GM04503 (cell line): ENCODE results near the gene CARD8.

Experiments
- DNase-seq: peaks from one replicate; pipeline ENCODE4 v3.0.0-alpha.2; 2012; ENCODE audit warnings: low read depth

CARD8 gene

DNA sequence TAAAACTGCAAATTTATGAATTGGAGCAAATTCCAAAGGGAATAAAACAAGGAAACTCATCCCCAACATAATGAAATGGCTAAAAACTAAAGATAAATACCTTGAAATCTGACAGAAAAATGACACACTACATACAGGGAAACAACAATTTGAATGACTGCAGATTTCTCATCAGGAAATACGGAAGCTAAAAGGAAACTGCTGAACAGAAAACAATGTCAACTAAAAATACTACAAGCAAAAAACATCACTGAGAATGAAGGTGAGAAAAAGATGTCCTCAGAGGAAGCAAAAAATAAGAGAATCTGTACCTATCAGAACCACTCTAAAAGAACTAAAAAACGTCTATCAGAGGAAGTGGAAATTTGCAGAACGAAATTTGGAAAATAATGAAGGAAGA lies 45.7 kb downstream of the CARD8 start:
- DNase-seq = no peak

DNA sequence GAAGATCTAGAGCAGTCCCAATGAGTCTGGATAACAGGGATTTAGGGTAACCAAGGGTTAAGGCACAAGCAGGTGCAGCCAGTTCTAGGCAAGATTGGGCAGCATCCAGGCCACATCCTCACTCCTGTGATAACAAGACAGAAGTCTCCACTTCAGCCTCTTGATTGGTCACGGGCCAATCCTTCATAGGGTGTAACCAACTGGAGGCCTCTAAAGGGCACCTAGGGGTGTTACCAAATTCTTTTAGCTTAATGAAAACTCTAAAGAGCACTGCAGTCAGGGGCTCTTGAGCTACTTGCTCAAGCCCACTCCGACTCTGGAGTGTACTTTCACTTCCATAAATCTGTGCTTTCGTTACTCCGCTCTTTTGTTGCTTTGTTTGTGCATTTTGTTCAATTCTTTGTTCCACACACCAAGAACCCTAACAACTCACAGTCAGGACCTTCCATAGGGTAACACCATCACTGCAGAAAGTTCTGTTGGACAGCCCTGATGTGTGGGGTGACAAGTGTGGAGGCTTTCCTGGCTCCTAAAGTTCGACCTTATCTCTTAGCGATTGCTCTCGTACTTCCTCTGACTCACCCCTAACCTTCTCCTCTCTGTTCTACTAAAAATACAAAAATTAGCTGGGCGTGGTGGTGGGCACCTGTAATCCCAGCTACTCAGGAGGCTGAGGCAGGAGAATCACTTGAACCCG lies 49.2 kb downstream of the CARD8 start:
- no peak for DNase-seq

DNA sequence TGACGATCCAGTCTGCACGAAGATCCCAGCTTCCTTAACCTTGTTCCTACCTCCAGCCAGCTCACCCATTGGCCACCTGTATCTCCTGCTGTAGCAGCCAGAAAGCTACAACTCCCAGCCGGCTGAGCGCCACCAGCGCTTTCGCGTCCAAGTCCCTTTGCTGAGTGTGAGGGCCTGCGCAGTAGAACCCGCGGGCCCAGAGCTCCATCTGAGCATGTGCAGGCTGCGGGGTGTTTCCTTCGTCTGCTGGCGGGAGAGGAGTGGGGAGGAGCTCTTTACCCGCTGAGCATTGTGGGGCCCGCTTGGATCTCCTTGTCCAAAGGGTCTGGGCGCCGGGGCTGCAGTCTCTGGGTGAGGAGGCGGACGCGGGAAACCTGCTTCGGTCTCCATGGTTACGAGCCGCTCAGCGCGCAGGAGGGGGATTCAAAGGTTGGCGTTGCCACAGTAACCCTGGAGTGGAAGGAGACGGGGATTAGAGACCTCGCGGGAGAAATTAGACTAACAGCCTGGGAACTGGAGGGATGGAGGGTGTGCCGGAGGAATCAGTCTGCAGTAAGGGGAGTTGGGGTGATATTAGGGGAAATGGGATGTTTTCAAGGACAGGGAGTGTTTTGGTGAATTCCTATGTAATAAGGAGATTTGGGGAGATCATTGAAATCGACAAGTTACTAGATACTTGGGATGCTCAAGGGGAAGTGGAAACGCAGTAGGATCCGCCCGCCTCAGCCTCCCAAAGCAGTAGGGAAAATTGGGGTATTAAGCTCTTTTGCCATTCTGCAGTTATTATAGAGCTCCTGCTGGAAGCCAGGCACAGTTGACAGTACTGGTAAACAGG lies 51.7 kb downstream of the CARD8 start:
- DNase-seq = peak; percentile 76

DNA sequence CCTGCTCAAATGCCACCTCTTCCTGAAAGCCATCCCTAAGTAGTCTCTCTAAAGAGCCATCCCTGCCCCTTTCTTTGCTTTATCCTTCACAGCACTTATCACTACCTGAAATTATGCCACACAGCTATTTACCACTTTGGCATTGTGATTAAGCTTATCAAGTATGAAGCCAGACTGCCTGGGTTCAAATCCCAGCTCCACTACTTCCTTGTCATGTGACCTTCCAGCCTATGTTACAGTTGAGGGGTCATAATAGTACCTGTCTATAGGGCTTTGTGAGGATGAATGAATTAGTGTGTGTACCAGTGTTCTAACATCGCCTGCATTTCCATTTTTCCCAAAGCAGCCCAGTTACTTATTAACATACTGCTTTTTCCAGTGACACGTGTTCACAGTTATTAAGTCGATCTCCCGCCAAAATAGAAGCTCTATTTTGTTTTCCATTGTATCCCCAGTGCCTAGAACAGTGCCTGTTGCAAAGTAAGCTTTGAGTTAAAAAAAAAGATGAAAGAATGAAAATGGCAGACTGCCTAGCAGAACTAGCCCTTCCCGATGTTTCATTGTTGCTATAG lies 52.4 kb downstream of the CARD8 start:
- no peak for DNase-seq

DNA sequence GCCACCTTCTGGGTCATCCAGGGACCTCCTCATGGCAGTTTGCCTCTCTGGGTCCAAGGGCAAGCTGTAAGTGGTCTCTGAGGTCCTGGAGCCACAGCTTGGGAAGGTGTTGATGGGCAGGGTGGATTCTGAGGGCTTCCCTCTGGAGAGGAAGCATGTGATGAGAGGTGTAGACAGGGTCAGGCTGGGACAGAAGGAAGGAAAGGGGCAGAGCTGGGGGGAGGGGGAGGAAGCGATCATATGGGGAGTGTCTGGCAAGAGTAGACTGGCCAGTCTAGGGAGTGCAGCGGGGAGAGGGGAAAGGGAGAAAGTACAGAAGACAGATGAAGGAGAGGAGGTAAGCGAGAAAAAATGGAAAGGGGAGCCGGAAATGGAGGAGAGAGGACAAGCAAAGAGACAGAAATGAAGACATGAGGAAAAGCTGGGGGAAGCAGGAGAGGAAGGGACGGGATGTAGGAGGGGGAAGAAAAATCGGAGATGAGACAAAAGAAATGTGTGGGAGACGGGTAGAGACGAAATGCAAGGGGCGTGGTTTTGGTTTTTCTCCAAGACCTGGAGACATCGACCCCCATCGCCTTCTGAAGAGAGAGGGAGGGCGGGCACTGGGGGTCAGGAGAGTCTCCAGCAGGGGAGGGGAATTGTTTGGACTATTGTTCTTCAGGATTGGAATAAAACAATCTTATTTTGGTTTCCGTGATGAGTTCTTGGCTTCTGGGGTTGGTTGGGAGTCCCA lies 58.6 kb downstream of the CARD8 start:
- DNase-seq = no peak

DNA sequence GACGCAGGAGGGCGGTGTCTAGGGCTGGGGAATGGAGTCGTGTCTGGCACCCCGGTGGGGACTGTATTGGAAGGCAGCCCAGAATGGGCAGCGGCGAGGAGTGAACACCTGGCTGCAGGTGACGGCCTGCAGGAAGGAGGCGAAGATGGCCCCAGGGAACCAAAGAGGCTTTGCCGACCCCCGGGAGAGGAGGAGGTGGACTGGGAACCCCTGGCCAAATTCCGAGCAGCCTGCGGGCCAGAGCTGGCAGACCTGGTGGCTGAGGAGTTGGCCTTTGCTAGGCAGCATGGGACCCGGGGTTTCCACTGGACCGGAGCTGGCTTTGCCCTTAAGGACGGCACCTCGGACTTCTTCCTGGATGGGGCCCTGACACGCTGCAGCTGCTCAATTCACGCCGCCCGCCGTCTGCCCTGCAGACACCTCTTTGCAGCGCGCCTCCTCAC lies 59.4 kb downstream of the CARD8 start:
- no peak for DNase-seq

DNA sequence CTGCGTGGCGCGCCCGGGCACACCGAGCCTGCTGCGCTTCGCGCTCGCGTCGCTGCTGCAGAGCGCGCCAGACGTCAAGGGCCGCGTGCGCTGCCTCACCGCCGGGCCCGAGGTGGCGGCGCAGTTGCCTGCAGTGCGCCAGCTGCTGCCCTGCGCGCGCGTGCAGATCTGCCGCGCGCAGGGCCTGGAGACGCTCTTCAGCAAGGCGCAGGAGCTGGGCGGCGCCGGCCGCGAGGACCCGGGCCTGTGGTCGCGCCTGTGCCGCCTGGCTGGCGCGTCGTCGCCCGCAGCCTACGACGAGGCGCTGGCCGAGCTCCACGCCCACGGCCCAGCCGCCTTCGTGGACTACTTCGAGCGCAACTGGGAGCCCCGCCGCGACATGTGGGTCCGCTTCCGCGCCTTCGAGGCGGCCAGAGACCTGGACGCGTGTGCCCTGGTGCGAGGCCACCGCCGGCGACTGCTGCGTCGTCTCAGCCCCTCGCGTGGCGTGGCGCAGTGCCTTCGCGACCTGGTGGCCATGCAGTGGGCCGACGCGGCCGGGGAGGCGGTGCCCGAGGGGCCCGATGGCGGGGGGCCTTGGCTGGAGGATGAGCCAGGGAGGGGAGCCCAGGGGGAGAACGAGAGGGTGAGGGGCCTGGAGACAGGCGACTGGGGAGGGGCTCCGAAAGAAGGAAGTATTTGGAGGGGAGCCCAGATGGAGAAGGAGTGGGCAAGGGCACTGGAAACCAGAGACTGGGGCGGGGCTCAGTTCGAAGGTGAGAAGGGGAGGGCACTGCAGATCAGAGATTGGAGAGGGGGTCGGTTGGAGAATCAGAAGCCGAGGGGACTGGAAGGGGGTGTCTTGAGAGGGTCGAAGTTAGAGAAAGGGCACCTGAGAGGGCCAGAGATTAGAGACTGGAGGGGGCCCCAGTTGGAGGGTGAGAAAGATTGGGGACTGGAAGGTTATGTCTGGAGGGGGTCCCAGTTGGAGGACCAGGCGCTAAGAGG lies 60.6 kb downstream of the CARD8 start:
- DNase-seq = no peak

DNA sequence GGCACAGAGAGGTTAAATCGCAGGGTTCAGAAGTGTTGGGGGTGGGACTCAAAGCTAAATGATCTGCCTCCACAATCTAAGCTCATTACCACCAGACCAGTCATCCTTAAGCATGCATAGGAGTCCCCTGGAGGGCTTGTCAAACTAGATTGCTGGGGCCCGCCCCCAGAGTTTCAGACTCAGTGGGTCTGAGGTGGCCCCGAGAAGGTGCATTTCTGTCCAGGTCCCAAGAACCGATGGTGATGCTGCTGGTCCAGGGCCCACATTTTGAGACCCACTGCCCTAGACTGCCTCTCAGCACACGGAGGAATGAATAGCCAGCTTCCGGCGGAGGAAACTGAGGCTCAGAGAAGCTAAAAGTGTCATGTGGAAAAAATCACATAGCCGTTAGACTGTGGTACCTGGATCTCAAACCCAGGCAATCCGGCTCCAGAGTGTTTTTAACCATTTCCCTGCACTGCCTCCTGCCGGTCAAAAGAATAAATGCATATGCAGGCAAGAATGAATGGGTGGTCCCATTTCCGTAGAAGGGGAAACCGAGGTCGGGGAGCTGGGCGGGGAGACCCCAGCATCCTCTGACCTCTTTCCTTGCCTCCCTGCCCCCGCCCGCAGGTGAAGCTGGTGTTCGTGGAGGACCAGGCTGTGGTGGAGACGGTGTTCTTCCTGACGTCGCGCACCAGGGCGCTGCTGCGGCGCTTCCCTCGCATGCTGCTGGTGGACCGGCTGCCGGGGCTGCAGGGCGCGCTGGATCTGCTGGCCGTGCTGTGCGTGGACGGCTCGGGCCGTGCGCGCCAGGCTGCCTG lies 61.5 kb downstream of the CARD8 start:
- no peak for DNase-seq

DNA sequence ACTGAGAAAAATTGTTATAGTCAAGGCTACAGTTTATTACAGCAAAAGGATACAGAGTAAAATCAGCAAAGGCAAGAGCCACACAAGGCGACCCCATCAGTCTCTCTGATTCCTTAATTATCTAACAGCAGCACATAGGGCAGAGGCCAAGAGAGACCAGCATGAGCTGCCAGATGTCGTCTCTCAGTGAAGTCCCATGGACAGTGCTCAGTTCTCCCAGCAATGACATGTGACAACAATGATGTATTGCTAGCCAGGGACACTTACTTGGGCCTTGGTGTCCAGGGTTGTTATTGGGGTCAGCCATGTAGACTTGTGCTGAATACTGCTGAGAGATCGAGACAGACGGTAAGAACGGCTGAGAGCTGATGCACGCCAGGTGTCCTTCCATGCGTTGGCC lies 63.0 kb downstream of the CARD8 start:
- no peak for DNase-seq

DNA sequence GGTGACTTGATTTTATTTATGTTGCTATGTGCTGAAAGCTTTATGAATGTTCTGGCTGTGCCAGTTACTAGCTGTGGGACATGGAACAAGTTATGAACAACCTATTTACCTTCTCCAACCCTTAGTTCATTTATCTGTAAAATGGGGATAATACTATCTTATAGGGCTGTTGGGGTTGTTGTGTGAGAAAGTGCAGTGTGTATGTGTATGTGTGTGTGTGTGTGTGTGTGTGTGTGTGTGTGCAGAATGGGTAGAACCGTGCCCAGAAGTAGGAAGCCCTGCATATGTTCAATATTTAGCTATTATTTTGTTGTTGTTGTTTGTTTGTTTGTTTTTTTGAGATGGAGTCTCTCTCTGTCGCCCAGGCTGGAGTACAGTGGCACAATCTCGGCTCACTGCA lies 64.8 kb downstream of the CARD8 start:
- no peak for DNase-seq

DNA sequence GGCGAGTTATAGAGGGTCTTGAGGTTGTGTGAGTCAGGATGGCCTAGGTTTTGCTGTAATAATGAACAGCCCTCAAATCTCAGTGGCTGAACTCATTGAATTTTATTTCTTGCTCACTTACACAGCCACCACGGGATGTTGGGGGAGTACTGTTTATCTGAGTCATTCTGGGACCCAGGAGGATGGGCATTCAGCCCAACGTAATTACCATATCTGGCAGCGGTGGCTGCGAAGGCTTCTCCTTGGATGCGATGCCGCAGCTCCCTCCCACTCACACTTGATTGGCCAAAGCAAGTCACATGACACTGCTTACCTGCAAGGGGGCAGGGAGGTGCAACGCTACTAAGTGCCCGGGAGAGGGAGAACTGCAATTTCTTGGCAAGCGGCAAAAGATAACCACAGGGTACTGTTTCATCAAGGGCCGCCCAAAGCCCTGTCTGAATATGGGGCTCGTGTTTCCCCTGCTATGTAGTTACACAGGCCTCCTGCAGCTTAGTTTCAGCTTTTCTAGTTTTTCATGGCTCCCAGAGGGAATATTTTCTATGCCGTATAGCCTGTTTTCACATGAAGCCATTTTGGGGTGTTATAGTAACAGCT lies 65.3 kb downstream of the CARD8 start:
- no peak for DNase-seq

DNA sequence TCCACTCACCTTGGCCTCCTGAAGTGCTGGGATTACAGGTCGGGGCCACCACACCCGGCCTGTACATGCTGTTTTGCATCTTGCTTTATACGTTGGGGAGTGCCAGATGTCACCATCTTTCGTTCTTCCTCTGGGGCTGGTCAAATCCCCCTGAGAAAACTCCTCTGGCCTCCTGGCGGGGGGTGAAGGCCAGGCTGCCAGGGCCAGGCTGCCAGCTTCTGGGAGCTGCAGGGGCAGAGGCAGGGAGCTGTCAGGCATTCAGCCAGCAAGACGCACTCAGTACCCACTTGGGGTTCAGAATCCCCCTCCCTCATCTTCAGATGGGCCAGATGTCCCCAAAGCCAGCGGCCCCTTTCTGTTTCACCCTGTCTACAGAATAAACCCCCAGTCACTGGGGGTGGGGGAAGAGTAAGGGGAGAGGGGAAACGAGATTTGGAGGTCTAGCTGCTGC lies 69.1 kb downstream of the CARD8 start:
- DNase-seq = no peak

DNA sequence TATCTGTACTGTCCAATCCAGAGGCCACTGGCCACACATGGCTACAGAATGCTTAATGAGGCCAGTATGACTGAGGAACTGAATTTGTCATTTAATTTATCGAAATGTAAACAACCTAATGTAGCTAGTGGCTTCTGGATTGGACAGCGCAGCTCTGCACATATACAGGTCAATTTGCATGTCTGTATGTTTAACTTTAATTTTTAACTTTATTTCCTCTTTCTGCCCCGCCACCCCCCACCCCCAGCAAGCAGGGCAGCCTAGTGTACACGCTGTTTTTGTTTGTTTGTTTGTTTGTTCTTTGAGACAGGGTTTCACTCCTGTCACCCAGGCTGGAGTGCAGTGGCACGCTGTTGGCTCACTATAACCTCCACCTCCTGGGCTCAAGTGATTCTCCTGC lies 69.7 kb downstream of the CARD8 start:
- DNase-seq = no peak

DNA sequence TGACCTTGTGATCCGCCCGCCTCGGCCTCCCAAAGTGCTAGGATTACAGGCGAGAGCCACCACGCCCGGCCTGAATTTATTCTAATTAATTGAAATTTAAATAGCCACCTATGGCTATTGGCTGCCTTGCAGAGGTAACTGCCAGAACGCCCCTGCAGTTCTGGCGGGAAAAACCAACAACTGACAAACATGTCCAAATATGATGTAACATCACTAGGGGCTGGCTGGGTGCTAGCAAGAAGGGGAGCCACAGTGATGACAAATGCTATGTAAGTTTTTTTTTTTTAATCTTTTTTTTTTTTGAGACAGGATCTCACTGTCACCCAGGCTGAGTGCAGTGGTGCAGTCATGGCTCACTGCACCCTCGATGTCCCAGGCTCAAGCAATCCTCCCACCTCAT lies 72.4 kb downstream of the CARD8 start:
- DNase-seq = no peak

DNA sequence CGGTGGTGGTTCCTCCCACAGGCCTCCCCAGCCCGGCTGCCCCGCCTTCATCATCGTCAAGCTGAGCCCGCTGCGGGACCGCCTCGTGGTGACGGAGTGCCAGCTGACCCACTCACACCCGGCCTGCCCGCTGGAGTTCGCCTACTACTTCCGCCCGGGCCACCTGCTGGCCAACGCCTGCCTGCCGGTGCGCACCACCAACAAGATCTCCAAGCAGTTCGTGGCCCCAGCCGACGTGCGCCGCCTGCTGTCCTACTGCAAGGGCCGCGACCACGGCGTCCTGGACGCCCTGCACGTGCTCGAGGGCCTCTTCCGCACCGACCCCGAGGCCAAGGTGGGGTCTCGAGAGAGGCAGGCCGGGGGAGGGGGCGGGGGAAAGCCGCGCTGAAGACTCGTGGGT lies 73.3 kb downstream of the CARD8 start:
- DNase-seq = no peak

DNA sequence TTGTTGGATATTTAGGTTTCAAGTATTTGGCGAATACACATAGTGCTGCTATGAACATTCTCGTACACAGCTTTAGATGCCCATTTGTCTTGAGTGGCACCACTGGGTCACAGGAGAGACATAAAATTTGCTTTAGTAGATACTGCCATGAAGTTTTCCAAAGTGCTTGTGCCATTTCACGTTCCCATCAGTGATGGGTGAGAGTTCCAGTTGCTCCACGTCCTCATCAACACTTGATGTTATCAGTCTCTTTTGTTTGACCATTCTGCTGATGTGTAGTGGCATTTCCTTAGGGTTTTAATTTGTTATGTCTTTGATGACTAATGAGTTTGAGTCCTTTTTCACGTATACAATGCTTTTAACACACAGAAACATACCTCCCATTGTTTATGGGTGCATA lies 74.2 kb downstream of the CARD8 start:
- DNase-seq = no peak

DNA sequence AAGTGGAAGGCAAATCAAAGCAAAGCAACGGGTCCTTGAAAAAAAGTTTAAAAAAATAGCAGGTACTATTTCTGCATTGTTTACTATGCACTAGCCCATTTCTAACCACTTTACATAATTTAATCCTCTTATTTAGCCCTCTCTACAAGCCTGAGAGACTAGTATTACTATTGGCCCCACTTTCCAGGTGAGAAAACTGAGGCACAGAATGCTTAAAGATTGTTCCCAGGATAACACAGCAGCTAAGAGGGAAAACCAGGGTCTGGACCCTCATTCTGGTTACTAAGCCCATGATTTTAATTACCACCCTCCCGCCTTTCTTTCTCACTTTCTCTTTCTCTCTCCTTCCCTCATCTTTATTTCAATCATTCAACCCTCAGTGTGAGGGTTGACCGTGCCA lies 79.5 kb downstream of the CARD8 start:
- no peak for DNase-seq

DNA sequence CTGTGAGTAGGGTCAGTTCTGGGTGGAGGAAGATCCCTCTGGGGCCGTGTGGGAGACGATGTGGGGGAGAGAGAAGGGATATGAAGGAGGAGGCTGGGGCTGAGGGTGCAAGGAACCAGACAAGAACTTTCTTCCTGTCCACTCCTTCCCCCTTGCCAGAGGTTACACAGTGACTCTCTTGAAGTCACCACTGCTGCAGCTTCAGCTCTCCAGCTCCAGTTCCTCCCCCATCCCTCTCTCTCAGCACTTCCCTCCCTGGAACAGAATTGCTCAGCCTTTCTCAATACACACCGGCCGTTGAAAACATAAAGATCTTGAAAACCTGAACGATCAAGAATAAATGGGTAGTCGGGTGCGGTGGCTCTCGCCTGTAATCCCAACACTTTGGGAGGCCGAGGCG lies 80.1 kb downstream of the CARD8 start:
- no peak for DNase-seq

DNA sequence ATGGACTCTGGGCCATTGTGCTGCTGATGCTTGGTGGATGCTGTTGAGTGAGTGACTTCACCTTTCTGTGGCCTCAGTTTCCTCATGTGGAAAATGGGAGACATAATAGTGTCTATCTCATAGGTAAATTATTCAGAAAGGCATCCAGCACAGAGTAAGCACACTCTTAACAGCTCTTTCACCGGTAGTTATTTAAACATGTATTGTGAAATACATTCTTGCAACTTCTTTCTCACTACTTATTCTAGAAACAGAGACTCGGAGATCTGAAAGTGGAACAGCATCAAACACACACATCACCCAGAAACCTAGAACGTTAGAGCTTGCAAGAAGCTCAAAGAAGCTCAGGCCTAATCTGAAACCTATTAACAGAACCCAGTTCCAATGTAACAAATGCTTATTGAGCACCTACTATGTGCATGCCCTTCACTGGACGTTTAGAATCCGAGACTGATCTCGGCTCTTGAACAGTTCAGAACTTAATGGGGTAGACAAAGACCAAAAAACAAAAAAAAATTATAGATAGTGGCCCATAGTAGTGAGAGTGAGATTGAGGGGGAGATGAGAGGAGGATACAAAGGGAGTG lies 81.2 kb downstream of the CARD8 start:
- no peak for DNase-seq

DNA sequence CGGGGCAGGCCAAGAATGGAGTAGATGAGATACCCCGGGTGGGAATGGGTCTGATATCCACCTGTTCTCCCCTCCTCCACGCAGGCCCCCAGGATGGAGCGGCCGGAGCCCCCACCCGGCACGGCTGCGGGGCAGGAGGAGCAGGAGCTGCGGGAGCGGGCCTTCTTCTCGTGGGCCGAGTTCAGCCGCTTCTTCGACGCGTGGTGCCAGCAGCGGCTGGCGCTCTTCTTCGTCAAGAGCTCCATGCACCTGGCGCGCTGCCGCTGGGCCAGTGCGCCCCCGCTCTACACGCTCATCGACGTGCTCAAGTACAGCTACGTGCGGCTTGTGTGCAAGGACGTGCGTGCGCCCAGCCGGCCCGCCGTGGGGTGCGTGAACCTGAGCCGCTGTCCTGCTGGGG lies 84.0 kb downstream of the CARD8 start:
- no peak for DNase-seq
